ENCODE data around the gene TRMT11. TPM values are rescaled to one million over a fixed set of nuclear protein-coding genes. Genes with fewer than 3 reads are reported as not detected.
A peak's percentile ranks its signal among the peaks of the same experiment; 100 is the strongest.

Gene TRMT11
- total RNA-seq, 1 donor from 2014 or later = 9.2 TPM

DNA sequence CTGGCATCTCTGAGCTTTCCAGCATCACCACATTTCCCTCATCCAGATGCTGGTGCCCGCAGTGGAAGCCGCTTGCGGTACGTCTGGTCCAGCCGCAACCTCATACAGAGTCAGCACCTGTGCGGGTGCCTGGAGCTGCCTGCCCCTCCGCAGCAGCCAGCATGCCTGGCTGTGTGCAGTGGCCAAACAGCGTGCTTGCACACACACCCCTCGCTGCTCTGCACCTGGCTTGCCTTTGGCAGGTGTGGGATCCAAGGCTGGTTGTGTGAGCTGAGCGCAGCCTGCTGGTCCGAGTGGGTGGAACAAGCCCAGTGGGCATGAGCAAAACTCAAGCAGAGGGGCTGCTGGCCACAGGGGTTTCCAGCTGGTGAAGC lies 32.9 kb upstream of the TRMT11 start:
- DNase-seq = no peak
- peaks cover 24% of the 10 kb centered on the region for H3K4me1 ChIP-seq
- intact Hi-C loops (cut with micrococcal nuclease) = no loop called here
- no peak overlapping the region for H3K27ac ChIP-seq (replicated peaks)
- no peaks in the 10 kb centered on the region for H3K36me3 ChIP-seq
- H3K27me3 ChIP-seq (ENCODE audit: low read depth) = no peaks in the 10 kb centered on the region
- H3K9me3 ChIP-seq (replicated peaks) = no peaks in the 10 kb centered on the region
- no peak overlapping the region for H3K4me3 ChIP-seq
- TF ChIP-seq, protein P1, sequence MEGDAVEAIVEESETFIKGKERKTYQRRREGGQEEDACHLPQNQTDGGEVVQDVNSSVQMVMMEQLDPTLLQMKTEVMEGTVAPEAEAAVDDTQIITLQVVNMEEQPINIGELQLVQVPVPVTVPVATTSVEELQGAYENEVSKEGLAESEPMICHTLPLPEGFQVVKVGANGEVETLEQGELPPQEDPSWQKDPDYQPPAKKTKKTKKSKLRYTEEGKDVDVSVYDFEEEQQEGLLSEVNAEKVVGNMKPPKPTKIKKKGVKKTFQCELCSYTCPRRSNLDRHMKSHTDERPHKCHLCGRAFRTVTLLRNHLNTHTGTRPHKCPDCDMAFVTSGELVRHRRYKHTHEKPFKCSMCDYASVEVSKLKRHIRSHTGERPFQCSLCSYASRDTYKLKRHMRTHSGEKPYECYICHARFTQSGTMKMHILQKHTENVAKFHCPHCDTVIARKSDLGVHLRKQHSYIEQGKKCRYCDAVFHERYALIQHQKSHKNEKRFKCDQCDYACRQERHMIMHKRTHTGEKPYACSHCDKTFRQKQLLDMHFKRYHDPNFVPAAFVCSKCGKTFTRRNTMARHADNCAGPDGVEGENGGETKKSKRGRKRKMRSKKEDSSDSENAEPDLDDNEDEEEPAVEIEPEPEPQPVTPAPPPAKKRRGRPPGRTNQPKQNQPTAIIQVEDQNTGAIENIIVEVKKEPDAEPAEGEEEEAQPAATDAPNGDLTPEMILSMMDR (IDR thresholded peaks at IDR 0.05; ENCODE audit: borderline replicate concordance) = no peak

DNA sequence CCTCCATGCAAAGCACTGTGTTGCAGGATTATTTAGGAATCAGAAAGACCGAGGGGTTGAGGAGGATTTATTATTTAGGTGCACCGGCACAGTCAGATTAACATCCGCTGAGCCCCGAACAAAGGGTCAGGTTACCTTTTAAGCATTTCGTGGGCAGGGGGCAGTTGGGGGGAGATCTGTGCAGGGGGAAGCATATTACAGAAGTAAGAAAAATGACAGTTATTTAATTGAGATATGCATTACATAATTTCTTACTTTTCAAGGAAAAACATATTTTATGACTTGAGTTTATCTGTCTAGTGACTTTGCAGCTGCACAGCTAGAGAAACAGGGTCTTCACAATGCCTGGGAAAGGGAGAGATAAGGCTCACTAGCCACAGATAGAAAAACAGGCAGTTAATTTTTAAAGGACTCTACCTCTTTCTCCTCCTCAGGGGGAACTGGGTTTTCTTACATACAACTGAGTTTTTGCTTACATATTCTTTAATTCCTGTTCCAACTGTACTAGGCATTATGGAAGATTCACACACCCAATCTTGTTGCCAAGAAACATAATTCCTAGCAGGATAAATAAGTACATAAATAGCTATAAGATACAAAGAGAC lies 31.5 kb upstream of the TRMT11 start:
- no peak for DNase-seq
- Histone ChIP-seq H3K9me3 (replicated peaks) (no peaks in the 10 kb centered on the region), H3K27ac (replicated peaks) (no peak overlapping the region), H3K4me3 (no peak overlapping the region), H3K36me3 (no peaks in the 10 kb centered on the region), H3K27me3 (ENCODE audit: low read depth) (no peaks in the 10 kb centered on the region), H3K4me1 (peaks cover 37% of the 10 kb centered on the region)
- intact Hi-C loops (cut with micrococcal nuclease) = loop anchor here (5.0 kb wide), 1 partner anchor 48 kb away; no protein-coding TSS in a partner anchor
- TF ChIP-seq, protein P1 (IDR thresholded peaks at IDR 0.05; ENCODE audit: borderline replicate concordance) = no peak

DNA sequence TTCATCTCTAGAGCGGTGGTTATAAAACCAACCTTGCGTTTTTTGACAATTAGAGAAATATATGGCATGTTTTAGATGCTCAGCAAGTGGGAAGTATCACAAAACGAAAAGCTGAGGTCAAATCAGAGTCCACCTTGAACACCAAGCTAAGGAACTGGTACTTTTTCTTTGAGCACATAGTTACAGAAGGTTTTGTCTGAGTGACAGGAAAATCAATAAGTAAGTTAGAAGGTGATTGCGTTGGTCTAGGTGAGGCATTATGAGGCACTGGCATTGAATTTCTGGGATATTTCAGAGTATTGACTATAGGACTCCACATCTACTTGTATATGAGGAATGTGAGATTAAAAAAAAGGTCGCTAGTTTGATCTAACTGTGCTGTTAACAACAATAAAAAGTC lies 30.4 kb upstream of the TRMT11 start:
- H3K9me3 ChIP-seq (replicated peaks) = no peaks in the 10 kb centered on the region
- DNase-seq = no peak
- TF ChIP-seq, protein P1 (IDR thresholded peaks at IDR 0.05; ENCODE audit: borderline replicate concordance) = no peak

GRCh38 chr6:125956506-125957390 lies 29.6 kb upstream of the TRMT11 start, which contains the start of gene HINT3:
TSS of gene HINT3 (plus strand) at chr6:125956770. CDS start at chr6:125956978, 208 bp downstream.
- Histone ChIP-seq H3K4me3 (peak within 1 kb of the TSS; percentile 99), H3K9me3 (replicated peaks) (no peaks in the 10 kb centered on the region), H3K27ac (replicated peaks) (peak within 1 kb of the TSS; percentile 96), H3K27me3 (ENCODE audit: low read depth) (no peaks in the 10 kb centered on the region), H3K36me3 (no peaks in the 10 kb centered on the region), H3K4me1 (peaks cover 40% of the 10 kb centered on the region)
- intact Hi-C loops (cut with micrococcal nuclease) = loop anchor here (5.0 kb wide), 1 partner anchor 49 kb away; no protein-coding TSS in a partner anchor
- TF ChIP-seq, protein P1 (IDR thresholded peaks at IDR 0.05; ENCODE audit: borderline replicate concordance) = peak; percentile 99
- DNase-seq = peak; percentile 98

More for the DNA sequence above, 30.4 kb upstream of the TRMT11 start:
- H3K4me1 ChIP-seq = peaks cover 38% of the 10 kb centered on the region
- intact Hi-C loops (cut with micrococcal nuclease) = loop anchor here (5.0 kb wide), 1 partner anchor 49 kb away; no protein-coding TSS in a partner anchor
- H3K36me3 ChIP-seq = no peaks in the 10 kb centered on the region
- H3K27me3 ChIP-seq (ENCODE audit: low read depth) = no peaks in the 10 kb centered on the region
- H3K4me3 ChIP-seq = peak overlapping the region; percentile 99
- peak overlapping the region; percentile 96 for H3K27ac ChIP-seq (replicated peaks)

DNA sequence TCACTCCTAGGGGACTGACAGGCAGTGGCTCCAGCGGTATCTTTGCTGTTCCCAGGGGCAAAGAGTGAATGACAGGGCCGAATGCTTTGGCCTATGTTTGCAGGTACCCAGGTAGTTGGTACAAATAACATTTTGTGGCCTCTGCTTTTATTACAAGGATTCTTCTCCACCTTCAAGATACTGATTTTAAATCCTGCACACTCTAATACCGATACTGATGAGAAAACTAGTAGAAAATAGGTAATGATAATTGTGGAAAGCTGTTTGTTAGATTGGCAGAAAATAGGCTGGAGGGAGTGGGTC lies 29.0 kb upstream of the TRMT11 start:
- H3K9me3 ChIP-seq (replicated peaks) = no peaks in the 10 kb centered on the region
- intact Hi-C loops (cut with micrococcal nuclease) = loop anchor here (5.0 kb wide), 1 partner anchor 50 kb away; no protein-coding TSS in a partner anchor
- H3K4me1 ChIP-seq = peaks cover 40% of the 10 kb centered on the region
- H3K4me3 ChIP-seq = peak overlapping the region; percentile 99
- peak overlapping the region; percentile 96 for H3K27ac ChIP-seq (replicated peaks)
- H3K27me3 ChIP-seq (ENCODE audit: low read depth) = no peaks in the 10 kb centered on the region
- DNase-seq = no peak
- TF ChIP-seq, protein P1 (IDR thresholded peaks at IDR 0.05; ENCODE audit: borderline replicate concordance) = no peak
- no peaks in the 10 kb centered on the region for H3K36me3 ChIP-seq

All from left ventricle myocardium inferior (tissue), 1 donor.